Pancreas (tissue), 10 donors: ENCODE results near the gene RECQL5. TPM values are rescaled to one million over a fixed set of nuclear protein-coding genes. Genes with fewer than 3 reads are reported as not detected.

Experiments
- ATAC-seq, 4 donors: fragments of 200-7000 bp; cut with Tn5 transposase; one replicate each; pipeline versions ENCODE4 v1.8.0 to v1.9.1; 2020; ENCODE audit warnings: mild to moderate bottlenecking in 4 of 4, moderate library complexity in 4 of 4
- DNase-seq, 6 donors: peaks; one replicate each; pipeline ENCODE4 v3.0.0-alpha.2; 2020
- FAIRE-seq: peaks from 2 replicates; lab custom pipeline; 2012; peaks lifted over from hg19 to GRCh38; lab: Jason Lieb, UNC
- H3K27ac ChIP-seq, 4 donors: fragments of 200-600 bp; sonication (generic); 1 replicate in 3 of 4; 2 replicates in 1 of 4; pipeline versions ENCODE4 v1.5.0 to v1.8.0; 2020
- H3K27me3 ChIP-seq, 4 donors: fragments of 200-600 bp; one replicate each; pipeline ENCODE4 v1.8.0; 2021
- H3K36me3 ChIP-seq, 3 donors: fragments of 200-600 bp; sonication (generic) in 1 of 3; one replicate each; pipeline versions ENCODE4 v1.5.0 to v1.8.0; 2020 to 2021
- H3K4me1 ChIP-seq, 3 donors: fragments of 200-600 bp; one replicate each; pipeline ENCODE4 v1.8.0; 2021
- H3K4me3 ChIP-seq, 4 donors: fragments of 200-600 bp; sonication (generic) in 2 of 4; one replicate each; pipeline versions ENCODE4 v1.5.0 to v1.8.0; 2020 to 2021
- H3K9me3 ChIP-seq, 4 donors: fragments of 200-600 bp; one replicate each; pipeline ENCODE4 v1.8.0; 2021
- WGBS, 2 donors: extraction: QIAGEN DNeasy Blood & Tissue Kit; methylation state at CpG; one replicate each; pipeline ENCODE4 v1.1.7; 2013; 5-methylcytosine and 5-hydroxymethylcytosine counted together
- intact Hi-C, 3 donors: fragments of 100-400 bp; cut with DNase I; formaldehyde crosslinking; loops; one replicate each; pipeline versions ENCODE4 v1.11.1 to v1.14.2; 2022
- polyA plus RNA-seq, 2 donors: library from polyadenylated mRNA; stranded (reverse); fragments of 200-250 nt; gene quantifications; one replicate each; pipeline ENCODE4 v1.2.3, GENCODE V29; 2013
- total RNA-seq, 6 donors: library from RNA; stranded (reverse); fragmentation: NEBNext Ultra II Directional in 4 of 6; extraction: Animal tissue kit (Norgen Biotek cat#: 25700) in 4 of 6; gene quantifications; one replicate each; pipeline versions ENCODE4 v1.2.1 to v1.2.4, GENCODE V29; 2021 to 2023
- TF ChIP-seq, protein P1 (sequence below), 4 donors: fragments of 200-600 bp; sonication (generic) in 3 of 4; IDR thresholded peaks; one replicate each; pipeline versions ENCODE4 v1.5.0 to v1.8.0; 2021; ENCODE audit warnings: antibody characterized with exemption in 4 of 4
- donor health status: healthy with polysubstance abuse.
- donor health status: DM: no; HTN: no; CAD: no; lungs with moderate emphysema.
- donor health status: DM: no; HTN: no; CAD: no.
- donor health status: control.
- donor health status: control.
- donor health status: Bipolar disorder and iron deficiency.
- donor health status: DM: yes; HTN: yes; CAD: no.
- donor health status: DM: no; HTN: no; CAD: no.
- donor health status: DM: no; HTN: no; CAD: no.
- donor health status: DM: yes; HTN: yes; CAD: no.

The RECQL5 gene
- total and polyA plus RNA-seq, 8 donors, result 8.7 to 65.2 (median 14.9) TPM

DNA sequence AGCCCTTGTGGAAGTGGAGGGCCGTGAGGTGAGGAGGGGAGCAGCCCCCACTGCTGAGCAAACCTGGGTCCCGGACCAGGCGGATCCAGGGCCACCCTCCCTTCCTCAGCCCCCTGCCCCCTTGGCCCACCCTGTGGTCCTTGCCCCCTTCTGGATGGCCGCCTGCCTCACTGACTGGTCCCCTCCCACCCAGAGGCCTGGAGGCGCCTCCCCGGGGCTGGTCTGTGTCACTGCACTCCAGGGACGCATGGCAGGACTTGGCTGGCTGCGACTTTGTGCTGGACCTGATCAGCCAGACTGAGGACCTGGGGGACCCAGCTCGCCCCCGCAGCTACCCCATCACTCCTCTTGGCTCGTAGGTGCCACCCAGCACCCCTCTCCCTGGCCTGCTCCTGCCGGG is 52.9 kb downstream of the RECQL5 start:
- Histone ChIP-seq H3K4me3 (no peak overlapping the region), H3K4me1 (no peaks in the 10 kb centered on the region), H3K9me3 (no peaks in the 10 kb centered on the region), H3K27me3 (no peaks in the 10 kb centered on the region), H3K36me3 (peaks cover 0 to 4% (median 0%) of the 10 kb centered on the region in 3 donors), H3K27ac (no peak overlapping the region)
- WGBS, 2 donors, result 79 to 81% methylated on average over 8 to 12 of the region's 12 CpGs
- FAIRE-seq (no peak), DNase-seq (peak in 1 of 6 donors; percentile 72), ATAC-seq (no peak)
- intact Hi-C loops, result no loop called here
- TF ChIP-seq, protein P1, sequence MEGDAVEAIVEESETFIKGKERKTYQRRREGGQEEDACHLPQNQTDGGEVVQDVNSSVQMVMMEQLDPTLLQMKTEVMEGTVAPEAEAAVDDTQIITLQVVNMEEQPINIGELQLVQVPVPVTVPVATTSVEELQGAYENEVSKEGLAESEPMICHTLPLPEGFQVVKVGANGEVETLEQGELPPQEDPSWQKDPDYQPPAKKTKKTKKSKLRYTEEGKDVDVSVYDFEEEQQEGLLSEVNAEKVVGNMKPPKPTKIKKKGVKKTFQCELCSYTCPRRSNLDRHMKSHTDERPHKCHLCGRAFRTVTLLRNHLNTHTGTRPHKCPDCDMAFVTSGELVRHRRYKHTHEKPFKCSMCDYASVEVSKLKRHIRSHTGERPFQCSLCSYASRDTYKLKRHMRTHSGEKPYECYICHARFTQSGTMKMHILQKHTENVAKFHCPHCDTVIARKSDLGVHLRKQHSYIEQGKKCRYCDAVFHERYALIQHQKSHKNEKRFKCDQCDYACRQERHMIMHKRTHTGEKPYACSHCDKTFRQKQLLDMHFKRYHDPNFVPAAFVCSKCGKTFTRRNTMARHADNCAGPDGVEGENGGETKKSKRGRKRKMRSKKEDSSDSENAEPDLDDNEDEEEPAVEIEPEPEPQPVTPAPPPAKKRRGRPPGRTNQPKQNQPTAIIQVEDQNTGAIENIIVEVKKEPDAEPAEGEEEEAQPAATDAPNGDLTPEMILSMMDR (IDR thresholded peaks at IDR 0.05), result no peak

DNA sequence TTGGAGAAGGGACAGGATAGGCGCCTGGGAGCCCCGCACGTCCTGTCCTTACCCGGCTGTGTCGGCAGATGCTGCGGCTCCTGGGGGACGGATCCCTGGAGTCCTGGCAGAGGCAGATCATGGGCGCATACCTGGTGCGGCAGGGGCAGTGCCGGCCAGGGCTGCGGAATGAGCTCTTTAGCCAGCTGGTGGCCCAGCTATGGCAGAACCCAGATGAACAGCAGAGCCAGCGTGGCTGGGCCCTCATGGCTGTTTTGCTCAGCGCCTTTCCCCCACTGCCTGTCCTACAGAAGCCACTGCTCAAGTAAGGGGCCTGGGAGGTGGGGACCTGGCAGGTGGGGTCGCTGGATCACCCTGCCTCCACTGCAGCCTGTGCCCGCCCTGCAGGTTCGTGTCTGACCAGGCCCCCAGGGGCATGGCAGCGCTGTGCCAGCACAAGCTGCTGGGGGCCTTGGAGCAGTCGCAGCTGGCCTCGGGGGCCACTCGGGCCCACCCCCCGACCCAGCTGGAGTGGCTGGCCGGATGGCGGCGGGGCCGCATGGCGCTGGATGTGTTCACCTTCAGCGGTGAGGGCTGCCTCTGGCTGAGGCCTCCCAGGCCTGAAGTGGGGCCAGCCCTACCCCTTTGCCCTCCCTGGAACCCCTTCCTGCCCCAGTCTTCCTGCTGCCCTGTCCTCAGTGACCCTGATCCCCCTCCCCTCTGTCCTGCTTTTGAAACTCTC is 53.9 kb downstream of the RECQL5 start:
- H3K9me3 ChIP-seq, result no peaks in the 10 kb centered on the region
- FAIRE-seq, result no peak
- intact Hi-C loops, result no loop called here
- no peak overlapping the region for H3K27ac ChIP-seq
- TF ChIP-seq, protein P1 (IDR thresholded peaks at IDR 0.05), result no peak
- H3K4me1 ChIP-seq, result no peaks in the 10 kb centered on the region
- peak in 1 of 6 donors; percentile 62 for DNase-seq
- ATAC-seq, result no peak
- H3K4me3 ChIP-seq, result no peak overlapping the region
- WGBS, 2 donors, result 86 to 90% methylated on average over 26 to 27 of the region's 27 CpGs
- no peaks in the 10 kb centered on the region for H3K27me3 ChIP-seq
- H3K36me3 ChIP-seq, result peaks cover 0 to 4% (median 0%) of the 10 kb centered on the region in 3 donors

DNA sequence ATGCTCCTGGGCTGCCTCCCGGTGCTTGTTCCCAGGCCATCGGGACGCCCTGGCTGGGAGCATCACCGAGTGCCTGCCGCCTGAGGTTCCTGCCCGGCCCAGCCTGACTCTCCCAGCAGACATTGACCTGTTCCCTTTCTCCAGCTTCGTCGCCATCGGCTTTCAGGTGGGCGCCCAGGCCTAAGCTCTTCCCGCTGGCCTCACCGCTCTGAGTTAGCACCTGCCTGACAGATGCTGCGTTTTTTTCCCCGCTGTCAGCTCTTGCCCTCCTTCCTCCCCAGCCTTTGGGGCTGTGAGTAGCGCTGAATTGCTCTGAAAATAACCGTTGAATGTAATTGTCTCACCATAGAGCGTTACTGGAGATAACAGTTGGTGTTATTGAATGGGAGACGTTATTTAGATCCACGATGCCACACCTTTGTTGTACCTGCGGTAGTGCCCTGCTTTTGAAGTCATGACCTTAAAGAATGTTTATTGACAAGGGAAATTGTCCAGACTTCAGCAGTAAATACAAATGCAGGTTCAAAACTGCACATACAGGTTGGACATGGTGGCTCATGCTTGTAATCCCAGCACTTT is 55.0 kb downstream of the RECQL5 start:
- Histone ChIP-seq H3K36me3 (peaks cover 0 to 4% (median 0%) of the 10 kb centered on the region in 3 donors), H3K9me3 (no peaks in the 10 kb centered on the region), H3K27ac (no peak overlapping the region), H3K4me3 (no peak overlapping the region), H3K4me1 (no peaks in the 10 kb centered on the region), H3K27me3 (no peaks in the 10 kb centered on the region)
- FAIRE-seq (no peak), ATAC-seq (no peak), DNase-seq (peak in 1 of 6 donors; percentile 58)
- intact Hi-C loops, result no loop called here
- WGBS, 2 donors, result 80 to 87% methylated on average over 20 of the region's 20 CpGs
- TF ChIP-seq, protein P1 (IDR thresholded peaks at IDR 0.05), result no peak

DNA sequence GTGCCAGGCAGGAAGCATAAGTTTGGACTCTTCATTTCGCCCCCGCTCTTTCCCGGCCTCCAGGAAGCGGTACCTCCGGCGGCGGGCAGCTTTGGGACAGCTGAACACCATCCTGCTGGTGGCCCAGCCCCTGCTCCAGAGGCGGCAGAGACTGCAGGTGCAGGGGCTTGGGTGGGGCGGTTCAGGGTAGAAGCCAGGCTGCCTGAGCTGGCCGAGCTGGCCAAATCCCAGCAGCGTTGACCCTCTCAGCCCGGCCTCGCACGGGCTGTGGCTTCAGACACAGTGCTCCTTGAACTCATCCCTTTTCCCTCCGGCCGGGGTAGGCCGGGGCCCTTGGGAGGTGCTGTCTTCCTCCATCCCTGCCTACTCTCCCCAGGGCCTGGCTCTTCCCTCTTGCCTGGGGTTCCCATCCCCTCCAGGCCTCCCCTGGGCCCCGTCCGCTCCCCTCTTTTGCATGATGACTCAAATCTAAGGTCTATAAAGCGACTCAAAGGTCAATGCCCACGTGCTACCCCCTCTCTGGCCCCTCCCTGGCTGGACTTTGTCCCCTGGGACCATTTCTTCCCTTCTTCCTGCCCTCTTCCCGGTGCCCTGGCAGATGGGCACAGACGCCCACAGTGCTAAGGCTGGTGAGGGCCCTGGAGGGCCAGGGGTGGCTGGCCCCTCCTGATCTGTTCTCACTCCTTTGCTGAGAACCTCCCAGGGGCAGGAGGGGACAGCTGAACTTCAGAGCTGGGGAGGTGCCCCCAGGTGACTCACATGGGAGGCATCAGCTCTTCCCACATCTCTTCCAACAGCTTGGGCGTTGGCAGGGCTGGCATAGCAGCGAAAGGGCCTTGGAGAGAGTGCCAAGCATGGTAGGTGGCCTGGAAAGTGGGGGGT is 56.6 kb downstream of the RECQL5 start:
- intact Hi-C loops, result no loop called here
- H3K36me3 ChIP-seq, result peaks cover 0 to 4% (median 0%) of the 10 kb centered on the region in 3 donors
- no peak overlapping the region for H3K27ac ChIP-seq
- no peaks in the 10 kb centered on the region for H3K4me1 ChIP-seq
- H3K27me3 ChIP-seq, result no peaks in the 10 kb centered on the region
- WGBS, 2 donors, result 81 to 87% methylated on average over 24 to 25 of the region's 25 CpGs
- no peaks in the 10 kb centered on the region for H3K9me3 ChIP-seq
- FAIRE-seq (no peak), DNase-seq (peak in 1 of 6 donors; percentile 65), ATAC-seq (peak; percentile 38 to 54 (median 46))
- TF ChIP-seq, protein P1 (IDR thresholded peaks at IDR 0.05), result no peak
- no peak overlapping the region for H3K4me3 ChIP-seq
